Measurements from ENCODE around the gene FAM236B. TPM values are rescaled to one million over a fixed set of nuclear protein-coding genes. Genes with fewer than 3 reads are reported as not detected.

The FAM236B gene
- not detected in 2 replicates for total RNA-seq

GRCh38 chrX:72782560-72782959 lies at the start of gene FAM236B:
Gene FAM236B, minus strand, starts transcription at chrX:72782660. Its CDS starts 100 bp downstream, at chrX:72782560.

DNA sequence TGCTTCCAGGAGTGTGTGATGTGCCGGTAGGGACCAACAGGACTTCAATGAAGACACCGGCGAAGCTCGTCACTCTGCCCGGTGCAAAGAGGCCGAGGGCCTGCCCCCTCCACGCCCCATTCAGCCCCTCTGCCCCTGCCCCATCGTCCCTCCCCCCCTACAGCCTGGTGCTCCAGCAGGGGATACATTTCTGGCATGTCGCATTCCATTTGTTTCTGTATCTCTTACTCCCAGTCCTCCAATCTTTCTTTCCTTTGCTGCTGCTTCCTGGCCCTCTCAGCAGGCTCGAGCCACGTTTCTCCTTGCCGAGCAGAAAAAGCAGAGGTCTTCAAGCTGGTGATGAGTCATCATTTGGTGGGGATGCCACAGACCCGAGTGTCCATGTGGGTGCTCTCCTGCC lies 25.6 kb upstream of the FAM236B start, which contains the start of gene FAM236D:
TSS of gene FAM236D (minus strand) at position 101 of the 400 bp plus-strand sequence. CDS start at position 1, 100 bp downstream.

GRCh38 chrX:72776653-72777466 lies 5.6 kb downstream of the FAM236B start, which contains the start of gene DMRTC1B:
Gene DMRTC1B, plus strand, starts transcription at chrX:72776890. Its CDS starts 68,246 bp downstream, at chrX:72845136.

Other genes with a start within 250 kb of the FAM236B start
- gene HDAC8, start 209.8 kb downstream of the FAM236B start, total RNA-seq, result 13.0 and 23.2 TPM in 2 replicates
- 6.2 and 6.3 TPM in 2 replicates for gene PHKA1, start 68.4 kb downstream of the FAM236B start, total RNA-seq
- not detected in 2 replicates for gene DMRTC1B, start 5.8 kb downstream of the FAM236B start, total RNA-seq
- not detected in 2 replicates for gene FAM236D, start 25.6 kb upstream of the FAM236B start, total RNA-seq
- not detected in 2 replicates for gene FAM236C, start 130.0 kb upstream of the FAM236B start, total RNA-seq
- gene FAM236A, start 155.5 kb upstream of the FAM236B start, total RNA-seq, result not detected in 2 replicates
- not detected in 2 replicates for gene DMRTC1, start 161.2 kb upstream of the FAM236B start, total RNA-seq
- gene PABPC1L2B, start 220.3 kb upstream of the FAM236B start, total RNA-seq, result not detected in 2 replicates